Endothelial cell (in vitro differentiated cells): ENCODE data around the gene CREB3L4. TPM values are rescaled to one million over a fixed set of nuclear protein-coding genes. Genes with fewer than 3 reads are reported as not detected.

ENCODE experiments used
- DNase-seq: peaks from one replicate; pipeline ENCODE4 v3.0.0; 2021; ENCODE audit warnings: low spot score
- H3K27ac Mint-ChIP-seq: one replicate; pipeline ENCODE4 v1.8.0; 2021; ENCODE audit warnings: mixed read lengths, inconsistent platforms; ENCODE audit not compliant: unreplicated experiment
- H3K27me3 Mint-ChIP-seq: one replicate; pipeline ENCODE4 v1.8.0; 2021; ENCODE audit warnings: mild to moderate bottlenecking, moderate library complexity, mixed read lengths, inconsistent platforms; ENCODE audit not compliant: unreplicated experiment
- H3K36me3 Mint-ChIP-seq: one replicate; pipeline ENCODE4 v1.8.0; 2021; ENCODE audit warnings: mild to moderate bottlenecking, low read depth, mixed read lengths, inconsistent platforms; ENCODE audit not compliant: unreplicated experiment
- H3K4me1 Mint-ChIP-seq: one replicate; pipeline ENCODE4 v1.8.0; 2021; ENCODE audit warnings: mild to moderate bottlenecking, mixed read lengths, inconsistent platforms; ENCODE audit not compliant: unreplicated experiment
- H3K4me3 Mint-ChIP-seq: one replicate; pipeline ENCODE4 v1.8.0; 2021; ENCODE audit warnings: mild to moderate bottlenecking, mixed read lengths, inconsistent platforms; ENCODE audit not compliant: unreplicated experiment
- H3K9me3 Mint-ChIP-seq: one replicate; pipeline ENCODE4 v1.8.0; 2021; ENCODE audit warnings: mixed read lengths, inconsistent platforms; ENCODE audit not compliant: unreplicated experiment
- total RNA-seq: library from RNA; stranded (reverse); fragmentation: NEBNext Ultra II Directional; extraction: Animal tissue kit (Norgen Biotek cat#: 25700); gene quantifications from one replicate; pipeline ENCODE4 v1.2.1, GENCODE V29; 2021; ENCODE audit not compliant: unreplicated experiment
- TF ChIP-seq, protein P1 (sequence below): fragments of 200-600 bp; sonication (generic); IDR thresholded peaks from one replicate; pipeline ENCODE4 v1.5.0; 2021; ENCODE audit warnings: antibody characterized with exemption; ENCODE audit not compliant: unreplicated experiment

The CREB3L4 gene
- total RNA-seq, 1 donor from 2014 or later, result 13.2 TPM

DNA sequence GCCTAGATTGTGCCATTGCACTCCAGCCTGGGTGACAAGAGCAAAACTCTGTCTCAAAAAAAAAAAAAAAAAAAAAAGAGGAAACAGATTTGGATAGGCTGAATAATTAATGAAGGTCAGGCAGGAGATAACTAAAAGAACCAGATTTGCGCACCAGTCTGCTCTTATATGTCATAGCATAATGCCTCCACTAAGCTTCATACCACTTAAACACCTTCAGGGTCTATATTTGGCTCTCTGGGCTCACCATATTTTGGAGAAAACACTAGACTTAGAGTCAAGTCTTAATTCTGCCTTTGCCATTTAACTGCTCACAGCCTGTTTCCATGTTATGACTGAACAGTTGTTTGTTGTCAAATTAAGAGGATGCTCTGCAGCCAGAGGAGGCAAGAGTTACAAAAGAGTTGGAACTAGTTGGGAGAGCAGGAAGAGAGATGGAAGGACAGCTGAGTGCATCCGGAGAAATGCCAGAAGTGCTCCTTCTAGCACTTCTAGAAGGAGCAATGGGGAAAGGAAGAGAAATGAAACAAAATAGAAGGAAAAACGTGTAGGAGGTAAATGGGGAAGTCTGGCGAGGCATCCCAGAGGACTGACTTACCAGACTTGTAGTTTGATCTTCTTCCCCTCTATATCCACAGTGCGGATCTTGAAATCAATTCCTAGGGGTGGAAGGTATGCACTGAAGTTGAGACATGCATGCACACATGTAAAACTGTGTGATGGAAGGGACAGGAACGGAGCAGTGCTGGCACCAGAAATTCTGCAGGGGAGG lies 16.6 kb downstream of the CREB3L4 start:
- H3K4me1 Mint-ChIP-seq, result peaks cover 38% of the 10 kb centered on the region
- H3K4me3 Mint-ChIP-seq, result peak overlapping the region; percentile 99
- peaks cover 32% of the 10 kb centered on the region for H3K36me3 Mint-ChIP-seq
- H3K27ac Mint-ChIP-seq, result peak overlapping the region; percentile 87
- H3K27me3 Mint-ChIP-seq, result peaks cover 6% of the 10 kb centered on the region
- DNase-seq, result no peak
- no peaks in the 10 kb centered on the region for H3K9me3 Mint-ChIP-seq
- TF ChIP-seq, protein P1, sequence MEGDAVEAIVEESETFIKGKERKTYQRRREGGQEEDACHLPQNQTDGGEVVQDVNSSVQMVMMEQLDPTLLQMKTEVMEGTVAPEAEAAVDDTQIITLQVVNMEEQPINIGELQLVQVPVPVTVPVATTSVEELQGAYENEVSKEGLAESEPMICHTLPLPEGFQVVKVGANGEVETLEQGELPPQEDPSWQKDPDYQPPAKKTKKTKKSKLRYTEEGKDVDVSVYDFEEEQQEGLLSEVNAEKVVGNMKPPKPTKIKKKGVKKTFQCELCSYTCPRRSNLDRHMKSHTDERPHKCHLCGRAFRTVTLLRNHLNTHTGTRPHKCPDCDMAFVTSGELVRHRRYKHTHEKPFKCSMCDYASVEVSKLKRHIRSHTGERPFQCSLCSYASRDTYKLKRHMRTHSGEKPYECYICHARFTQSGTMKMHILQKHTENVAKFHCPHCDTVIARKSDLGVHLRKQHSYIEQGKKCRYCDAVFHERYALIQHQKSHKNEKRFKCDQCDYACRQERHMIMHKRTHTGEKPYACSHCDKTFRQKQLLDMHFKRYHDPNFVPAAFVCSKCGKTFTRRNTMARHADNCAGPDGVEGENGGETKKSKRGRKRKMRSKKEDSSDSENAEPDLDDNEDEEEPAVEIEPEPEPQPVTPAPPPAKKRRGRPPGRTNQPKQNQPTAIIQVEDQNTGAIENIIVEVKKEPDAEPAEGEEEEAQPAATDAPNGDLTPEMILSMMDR, result no peak

DNA sequence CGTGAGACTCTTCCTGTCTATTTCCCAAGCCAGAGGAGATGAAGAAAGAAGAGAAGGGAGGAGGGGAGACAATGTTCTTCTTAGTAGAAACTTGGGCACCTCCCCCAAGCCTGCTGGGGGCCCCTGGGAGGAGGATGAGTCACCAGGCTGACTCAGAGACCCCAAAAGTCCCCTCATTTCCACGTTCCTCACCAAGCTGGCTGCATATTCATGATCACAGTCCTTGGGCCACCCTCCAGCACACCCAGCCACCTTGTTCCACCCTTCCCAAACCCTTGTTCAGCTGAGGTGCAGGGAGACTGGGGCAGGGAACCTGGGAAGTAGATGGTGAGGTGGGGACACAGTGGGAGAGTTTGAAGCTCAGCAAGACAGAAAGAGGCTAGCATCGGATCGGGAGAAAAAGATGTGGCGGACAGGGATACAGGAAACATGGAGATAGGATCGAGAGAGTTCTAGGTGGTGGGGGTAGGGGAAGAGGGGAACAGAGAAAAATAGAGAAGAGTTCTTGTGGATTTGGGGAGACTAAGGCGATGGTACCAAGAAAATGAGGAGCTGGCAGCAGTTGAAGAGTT lies 17.7 kb downstream of the CREB3L4 start:
- H3K27me3 Mint-ChIP-seq, result peaks cover 10% of the 10 kb centered on the region
- no peaks in the 10 kb centered on the region for H3K9me3 Mint-ChIP-seq
- peaks cover 34% of the 10 kb centered on the region for H3K36me3 Mint-ChIP-seq
- no peak for DNase-seq
- peak overlapping the region; percentile 93 for H3K27ac Mint-ChIP-seq
- H3K4me1 Mint-ChIP-seq, result peaks cover 38% of the 10 kb centered on the region
- TF ChIP-seq, protein P1, result no peak
- peak overlapping the region; percentile 99 for H3K4me3 Mint-ChIP-seq

GRCh38 chr1:153985941-153986761 lies 18.4 kb downstream of the CREB3L4 start, which contains the start of gene RAB13:
Gene RAB13, minus strand, starts transcription at chr1:153986339. Its CDS starts 103 bp downstream, at chr1:153986236.
- Mint-ChIP-seq H3K9me3 (no peaks in the 10 kb centered on the region), H3K27ac (peak within 1 kb of the TSS; percentile 93), H3K4me3 (peak within 1 kb of the TSS; percentile 99), H3K4me1 (peaks cover 39% of the 10 kb centered on the region), H3K36me3 (peaks cover 36% of the 10 kb centered on the region), H3K27me3 (peaks cover 15% of the 10 kb centered on the region)
- peak; percentile 81 for DNase-seq
- TF ChIP-seq, protein P1, result no peak

DNA sequence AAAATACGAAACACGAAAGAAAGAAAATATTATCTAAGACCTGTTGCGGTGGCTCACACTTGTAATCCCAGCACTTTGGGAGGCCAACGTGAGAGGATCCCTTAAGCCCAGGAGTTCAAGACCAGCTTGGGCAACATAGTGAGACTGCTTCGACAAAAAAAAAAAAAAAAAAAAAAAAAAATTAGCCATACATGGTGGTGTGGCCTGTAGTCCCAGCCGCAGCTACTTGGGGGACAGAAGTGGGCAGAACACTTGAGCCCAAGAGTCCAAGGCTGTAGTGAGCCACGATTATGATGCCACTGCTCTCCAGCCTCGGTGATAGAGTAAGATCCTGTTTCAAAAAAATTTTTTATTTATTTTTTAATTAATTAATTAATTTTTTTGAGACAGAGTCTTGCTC lies 19.9 kb downstream of the CREB3L4 start:
- peak overlapping the region; percentile 70 for H3K27ac Mint-ChIP-seq
- DNase-seq, result no peak
- H3K4me3 Mint-ChIP-seq, result no peak overlapping the region
- no peaks in the 10 kb centered on the region for H3K9me3 Mint-ChIP-seq
- peaks cover 35% of the 10 kb centered on the region for H3K36me3 Mint-ChIP-seq
- peaks cover 38% of the 10 kb centered on the region for H3K4me1 Mint-ChIP-seq
- TF ChIP-seq, protein P1, result no peak
- H3K27me3 Mint-ChIP-seq, result peaks cover 16% of the 10 kb centered on the region
